ES-I3 (cell line): ENCODE measurements around the gene IL17RD.

Source experiments
- H3K36me3 ChIP-seq: 2 replicates; pipeline ENCODE4 v1.6.1; 2013; ENCODE audit warnings: mild to moderate bottlenecking, low read length, control low read depth, moderate library complexity; ENCODE audit not compliant: insufficient read depth
- H3K4me1 ChIP-seq: 2 replicates; pipeline ENCODE4 v1.6.1; 2013; ENCODE audit warnings: mild to moderate bottlenecking, control low read depth, low read length; ENCODE audit not compliant: insufficient read depth
- H3K9ac ChIP-seq: 2 replicates; pipeline ENCODE4 v1.6.1; 2013; ENCODE audit warnings: low read depth, mild to moderate bottlenecking, low read length, moderate library complexity
- H3K9me3 ChIP-seq: 2 replicates; pipeline ENCODE4 v1.6.1; 2013; ENCODE audit warnings: mild to moderate bottlenecking, low read length, moderate library complexity; ENCODE audit not compliant: control insufficient read depth, insufficient read depth

IL17RD gene

GRCh38 chr3:57165641-57166040 lies 488 bp upstream of the IL17RD start:
- no peaks in the 10 kb centered on the region for H3K36me3 ChIP-seq
- no peak overlapping the region for H3K9ac ChIP-seq
- no peaks in the 10 kb centered on the region for H3K9me3 ChIP-seq
- H3K4me1 ChIP-seq = peaks cover 43% of the 10 kb centered on the region

DNA sequence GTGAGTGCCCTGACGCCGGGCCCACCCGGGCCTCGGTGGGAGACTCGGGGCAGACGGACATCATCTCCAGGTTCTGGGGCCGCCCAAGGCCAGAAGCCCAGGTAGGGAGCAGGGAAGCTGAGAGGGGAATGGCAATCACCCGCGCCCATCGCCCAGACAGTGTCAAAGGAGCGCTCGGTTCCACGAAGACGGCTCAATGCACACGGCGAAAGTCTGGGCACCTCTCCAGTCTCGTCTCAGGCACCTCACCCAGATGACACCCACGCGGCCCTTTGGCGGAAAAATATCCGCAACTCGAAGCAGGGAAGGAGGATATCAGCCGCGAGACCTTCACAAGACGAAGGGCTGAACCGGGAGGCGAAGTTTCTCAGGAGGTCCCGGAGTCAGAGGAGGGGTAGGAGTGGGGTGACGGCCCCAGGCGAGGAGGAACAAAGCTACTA lies 916 bp downstream of the IL17RD start:
- Histone ChIP-seq H3K36me3 (no peaks in the 10 kb centered on the region), H3K4me1 (peaks cover 51% of the 10 kb centered on the region), H3K9ac (peak overlapping the region; percentile 88), H3K9me3 (no peaks in the 10 kb centered on the region)

DNA sequence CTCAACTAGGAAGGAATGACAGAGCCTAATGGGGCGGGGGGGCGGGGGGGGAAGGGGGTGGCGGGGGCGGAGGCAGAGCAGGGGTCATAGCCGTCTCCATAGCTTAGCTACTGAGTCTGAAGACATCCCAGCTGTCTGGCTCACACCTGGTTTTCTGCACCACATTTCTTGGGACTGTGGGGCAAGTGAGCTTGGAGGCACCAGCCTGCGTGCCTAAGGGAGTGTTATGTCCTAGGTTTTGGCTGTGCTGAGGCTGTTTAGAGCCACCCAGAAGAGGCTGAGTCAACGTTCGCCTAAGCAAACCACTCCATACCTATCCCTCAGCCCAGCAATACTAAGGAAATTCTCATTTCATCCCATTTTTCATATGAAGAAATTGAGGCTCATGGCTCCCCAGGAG lies 1.4 kb downstream of the IL17RD start:
- H3K36me3 ChIP-seq = no peaks in the 10 kb centered on the region
- H3K9me3 ChIP-seq = no peaks in the 10 kb centered on the region
- H3K4me1 ChIP-seq = peaks cover 55% of the 10 kb centered on the region
- peak overlapping the region; percentile 88 for H3K9ac ChIP-seq

DNA sequence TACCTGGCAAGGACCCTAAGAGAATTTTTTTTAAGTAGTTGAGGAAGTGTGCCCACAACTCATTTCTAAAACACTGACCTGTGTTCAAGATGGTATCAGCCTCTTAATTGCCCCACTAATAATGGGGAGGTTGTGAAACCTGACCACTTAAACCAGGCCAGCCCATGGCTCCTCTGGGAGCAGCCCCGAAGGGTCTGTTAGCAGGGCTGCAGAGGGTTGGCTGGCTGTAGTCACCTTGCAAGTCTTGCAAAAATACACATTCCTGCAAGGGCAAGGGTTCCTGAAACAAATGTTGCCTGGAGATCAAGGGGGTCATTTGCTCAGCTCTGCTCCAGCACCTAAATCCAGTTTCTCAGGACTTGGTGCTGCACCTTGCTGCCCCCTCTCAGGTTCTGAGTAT lies 3.2 kb downstream of the IL17RD start:
- Histone ChIP-seq H3K9ac (no peak overlapping the region), H3K36me3 (no peaks in the 10 kb centered on the region), H3K9me3 (no peaks in the 10 kb centered on the region), H3K4me1 (peaks cover 68% of the 10 kb centered on the region)

DNA sequence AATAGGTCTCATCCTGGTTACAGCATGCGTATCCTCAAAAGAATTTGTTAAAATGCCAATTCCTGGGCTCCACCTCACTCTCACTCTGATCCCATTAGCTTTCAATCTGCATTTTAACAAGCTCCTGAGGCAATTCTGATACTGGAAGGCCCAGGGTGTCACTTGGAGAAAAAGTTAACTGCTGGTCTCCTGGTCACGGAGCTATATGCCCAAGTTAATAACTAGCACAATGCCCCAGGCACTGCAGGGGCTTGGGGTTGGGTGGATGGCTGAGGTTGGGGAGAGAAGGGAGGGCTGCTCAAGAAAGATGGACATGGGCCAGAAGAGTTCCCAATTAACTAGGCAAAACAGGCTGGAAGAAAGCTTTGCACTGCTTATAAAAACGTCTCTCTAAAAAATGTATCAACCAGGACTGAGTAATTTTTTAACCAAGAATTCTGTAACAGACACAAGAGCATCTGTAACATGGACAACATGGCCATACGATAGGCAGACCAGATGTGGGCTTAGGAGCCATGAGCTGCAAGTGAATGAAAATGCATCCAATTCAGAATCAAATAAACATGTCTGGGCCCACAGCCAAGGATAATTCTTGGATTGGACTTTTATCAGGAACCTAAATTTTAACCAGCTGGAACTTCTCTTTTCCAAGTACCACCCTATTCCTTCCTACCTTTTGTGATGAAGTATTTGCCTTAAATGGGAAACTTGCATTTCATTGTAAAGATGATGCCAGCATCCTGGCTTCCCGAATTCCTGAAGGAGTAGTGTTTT lies 4.2 kb downstream of the IL17RD start:
- Histone ChIP-seq H3K9me3 (no peaks in the 10 kb centered on the region), H3K36me3 (no peaks in the 10 kb centered on the region), H3K4me1 (peaks cover 69% of the 10 kb centered on the region), H3K9ac (no peak overlapping the region; the same call in 1 of the 2 replicates)

DNA sequence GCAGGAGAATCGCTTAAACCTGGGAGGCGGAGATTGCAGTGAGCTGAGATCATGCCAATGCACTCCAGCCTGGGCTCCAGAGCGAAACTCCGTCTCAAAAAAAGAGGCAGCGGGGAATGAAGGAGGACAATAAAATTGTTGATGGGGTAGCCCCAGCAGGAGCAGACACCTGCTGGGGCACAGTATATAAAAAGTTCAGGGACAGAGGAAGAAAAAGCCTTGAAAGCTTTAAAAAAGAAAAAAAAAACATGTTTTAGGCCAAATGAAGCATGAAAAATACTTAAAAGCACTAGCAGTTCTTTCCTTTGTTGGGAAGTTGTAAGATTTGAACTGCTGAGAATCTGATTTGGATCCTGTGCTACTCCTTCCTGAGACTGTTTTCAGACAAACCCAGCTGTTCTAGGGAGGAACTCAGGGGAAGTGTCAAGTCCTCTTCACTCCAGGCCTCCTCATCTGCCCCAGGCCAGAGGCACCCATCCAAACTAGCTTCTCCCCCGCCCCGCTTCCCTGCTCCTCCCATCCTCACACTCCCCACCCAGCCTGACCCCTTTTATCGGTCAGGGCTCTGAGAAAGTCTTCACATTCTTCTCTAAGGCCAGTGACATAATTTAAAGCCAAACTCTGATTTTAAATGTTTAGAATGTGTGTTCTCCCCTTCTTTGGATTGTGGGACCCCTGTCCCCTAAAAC lies 4.9 kb downstream of the IL17RD start:
- no peaks in the 10 kb centered on the region for H3K36me3 ChIP-seq
- H3K4me1 ChIP-seq = peaks cover 67% of the 10 kb centered on the region
- H3K9me3 ChIP-seq = no peaks in the 10 kb centered on the region
- H3K9ac ChIP-seq = peak overlapping the region; percentile 34; the same call in 1 of the 2 replicates

DNA sequence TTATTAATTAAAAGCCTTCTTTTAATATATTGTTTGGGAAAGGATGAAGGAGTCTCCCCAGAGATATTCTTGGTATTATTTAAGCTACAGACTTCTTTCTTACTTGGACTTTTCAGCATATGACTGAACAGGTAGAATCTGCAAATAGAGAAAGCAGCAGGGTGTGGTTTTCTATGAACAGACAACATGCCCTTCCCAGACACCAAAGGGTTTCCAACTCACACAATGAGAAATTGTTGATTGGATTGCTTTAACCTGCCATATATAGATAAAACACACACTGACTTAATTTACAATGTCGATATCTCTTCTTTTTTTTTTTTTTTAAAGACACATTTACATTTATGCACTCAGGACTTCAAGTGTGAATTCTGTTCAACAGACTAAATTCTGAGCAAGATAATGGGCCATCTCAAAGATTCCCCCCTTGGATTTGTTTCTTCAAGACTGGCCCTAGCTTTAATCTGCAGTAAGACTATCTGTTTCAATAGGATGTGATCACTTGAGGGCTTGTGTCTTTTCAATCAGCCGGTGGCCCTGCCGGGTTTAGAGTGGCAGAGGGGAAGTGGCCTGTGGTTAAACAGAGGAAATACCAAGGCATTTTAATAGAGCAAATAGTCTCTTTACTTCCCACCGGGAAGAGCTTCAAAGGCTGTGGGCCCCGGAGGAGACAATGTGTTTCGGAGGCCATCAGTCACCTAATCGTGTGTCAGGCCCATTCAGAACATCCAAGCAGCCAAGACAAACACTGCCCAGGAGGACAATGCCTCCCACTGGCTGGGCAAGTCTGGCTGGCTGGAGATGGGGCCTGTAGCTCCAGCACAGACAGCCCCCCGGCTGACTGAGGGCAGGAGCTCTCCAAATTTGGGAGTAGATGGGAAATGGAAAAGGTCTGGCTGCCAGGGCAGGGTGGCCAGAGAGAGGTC lies 6.1 kb downstream of the IL17RD start:
- peaks cover 77% of the 10 kb centered on the region for H3K4me1 ChIP-seq
- H3K36me3 ChIP-seq = no peaks in the 10 kb centered on the region
- H3K9ac ChIP-seq = no peak overlapping the region
- no peaks in the 10 kb centered on the region for H3K9me3 ChIP-seq

DNA sequence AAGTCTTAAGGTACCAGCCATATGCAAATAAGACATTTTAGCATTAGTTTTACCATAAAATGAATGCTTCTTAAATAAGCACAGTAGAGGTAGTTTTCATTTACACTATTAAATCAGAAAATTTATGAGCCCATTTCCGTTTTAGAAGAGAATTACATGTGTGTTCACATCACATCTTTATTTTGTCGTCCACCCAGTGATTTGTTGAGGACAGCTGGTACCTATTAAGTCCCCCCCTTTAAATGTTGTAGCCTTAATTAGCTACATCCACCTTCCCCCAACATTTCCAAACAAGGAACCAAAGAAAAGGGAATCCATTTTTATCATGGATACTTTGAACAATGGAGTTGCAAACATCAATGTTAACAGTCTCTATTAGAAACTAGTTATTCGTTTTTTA lies 6.8 kb downstream of the IL17RD start:
- no peaks in the 10 kb centered on the region for H3K36me3 ChIP-seq
- H3K9me3 ChIP-seq = no peaks in the 10 kb centered on the region
- H3K4me1 ChIP-seq = peaks cover 78% of the 10 kb centered on the region
- no peak overlapping the region for H3K9ac ChIP-seq

GRCh38 chr3:57157545-57157944 lies 7.6 kb downstream of the IL17RD start:
- peaks cover 78% of the 10 kb centered on the region for H3K4me1 ChIP-seq

GRCh38 chr3:57155310-57155643 lies 9.9 kb downstream of the IL17RD start:
- no peak overlapping the region for H3K9ac ChIP-seq
- H3K4me1 ChIP-seq = peaks cover 76% of the 10 kb centered on the region
- H3K9me3 ChIP-seq = no peaks in the 10 kb centered on the region
- H3K36me3 ChIP-seq = peaks cover 1% of the 10 kb centered on the region; the same call in 1 of the 2 replicates

More at GRCh38 chr3:57157545-57157944, 7.6 kb downstream of the IL17RD start:
- Histone ChIP-seq H3K9me3 (no peaks in the 10 kb centered on the region), H3K36me3 (no peaks in the 10 kb centered on the region), H3K9ac (no peak overlapping the region)

- Histone ChIP-seq H3K36me3 (peaks cover 4% of the 10 kb centered on the region; the same call in 1 of the 2 replicates), H3K9ac (no peak overlapping the region), H3K9me3 (no peaks in the 10 kb centered on the region), H3K4me1 (peaks cover 71% of the 10 kb centered on the region)
These were observed 10.5 kb downstream of the IL17RD start for GRCh38 chr3:57154470-57155309.

DNA sequence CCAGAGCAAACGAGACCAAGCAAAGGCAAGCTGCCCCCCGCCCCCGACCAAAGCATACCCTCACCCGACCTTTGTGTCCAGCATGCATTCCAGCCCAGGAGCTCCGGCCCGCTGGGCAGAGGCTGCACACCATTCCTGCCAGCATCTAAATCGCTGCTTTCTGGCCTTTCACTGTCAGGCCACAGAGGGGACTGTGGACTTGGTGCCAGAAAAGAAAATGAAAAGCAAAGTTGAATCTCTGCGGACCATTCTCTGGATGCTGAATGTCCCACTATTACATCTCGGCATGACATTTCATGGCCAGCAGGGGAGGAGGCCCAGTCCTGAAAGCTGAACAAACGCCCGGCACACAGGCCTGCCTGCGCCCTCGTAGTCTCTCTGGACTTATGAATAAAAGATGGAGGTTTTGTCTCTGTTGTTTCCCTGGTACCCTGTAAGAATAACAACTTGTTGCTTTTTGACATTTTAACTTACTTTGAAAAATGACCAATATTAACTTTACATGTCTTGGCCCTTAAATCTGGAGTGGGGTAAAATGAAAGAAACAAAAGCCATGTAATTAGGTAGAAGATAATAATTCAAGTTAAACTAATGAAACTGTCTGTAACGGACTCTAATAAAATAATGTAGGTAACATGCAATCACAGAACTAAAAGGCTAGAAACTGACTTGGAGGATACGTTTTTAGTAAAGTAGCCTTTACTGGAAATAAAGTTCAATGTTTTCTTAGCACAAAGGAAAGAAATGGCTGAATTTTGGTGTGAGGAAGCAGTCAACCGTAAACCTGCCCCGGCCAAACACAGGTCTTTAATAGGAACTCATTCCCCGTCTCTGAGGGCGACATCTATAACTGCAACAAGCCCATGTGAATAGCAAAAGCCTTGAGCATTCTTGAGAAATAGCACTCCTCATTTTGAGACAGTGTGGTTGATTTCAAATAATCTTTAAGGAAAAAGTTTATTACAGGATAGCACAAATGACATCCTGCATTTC lies 12.7 kb downstream of the IL17RD start:
- Histone ChIP-seq H3K9me3 (no peaks in the 10 kb centered on the region), H3K4me1 (peaks cover 51% of the 10 kb centered on the region), H3K36me3 (peaks cover 8% of the 10 kb centered on the region; the same call in 1 of the 2 replicates), H3K9ac (no peak overlapping the region)

GRCh38 chr3:57151749-57152148 lies 13.4 kb downstream of the IL17RD start:
- Histone ChIP-seq H3K9me3 (no peaks in the 10 kb centered on the region), H3K4me1 (peaks cover 44% of the 10 kb centered on the region), H3K9ac (no peak overlapping the region), H3K36me3 (peaks cover 8% of the 10 kb centered on the region; the same call in 1 of the 2 replicates)
